ENCODE data around the gene GRK4. TPM values are rescaled to one million over a fixed set of nuclear protein-coding genes. Genes with fewer than 3 reads are reported as not detected.

GRK4 gene
- total and polyA plus RNA-seq, 2 donors (not counting 1 experiment from before 2014, with no cell fraction given), result 0.73 to 2.3 TPM

- ChIA-PET POLR2A (no interaction called here), CTCF (interaction anchor here (0.8 to 1.8 kb wide), 5 partner anchors 11 to 169 kb away, joined by 3 to 5 read pairs (median 4); no protein-coding TSS in a partner anchor)
- intact Hi-C loops (cut with micrococcal nuclease), result loop anchor here (2.0 to 10.0 kb wide), 6 partner anchors 14 to 448 kb away; no protein-coding TSS in a partner anchor
- H3K36me3 ChIP-seq (replicated peaks in 1 of 2; ENCODE audit: control extremely low read depth in 1 of 2, control insufficient read depth in 1 of 2, extremely low read depth in 1 of 2, insufficient read depth in 2 of 2, low read length in 1 of 2), result peaks cover 0 to 41% of the 10 kb centered on the region in 2 experiments
- H3K9me3 Mint-ChIP-seq (ENCODE audit: insufficient read depth), result no peaks in the 10 kb centered on the region
- no peaks in the 10 kb centered on the region for H3K27me3 Mint-ChIP-seq
- peaks cover 21% of the 10 kb centered on the region for H3K79me2 ChIP-seq (ENCODE audit: control insufficient read depth, insufficient read depth, low read length)
- H3K27me3 ChIP-seq (replicated peaks in 1 of 4; ENCODE audit: control extremely low read depth in 1 of 4, control insufficient read depth in 3 of 4, insufficient read depth in 4 of 4, low read length in 3 of 4), result no peaks in the 10 kb centered on the region
- H3K4me3 ChIP-seq (ENCODE audit: control extremely low read depth in 1 of 5, extremely low read depth in 1 of 5, insufficient read depth in 1 of 5, low read depth in 2 of 5, low read length in 4 of 5), result peak overlapping the region in 3 of 5 experiments; percentile 11 to 29 (median 15)
- H3K9me3 ChIP-seq (ENCODE audit: control extremely low read depth in 1 of 3, control insufficient read depth in 2 of 3, insufficient read depth in 1 of 3, low read length in 2 of 3), result no peaks in the 10 kb centered on the region
- peak overlapping the region; percentile 35 for H3K9ac ChIP-seq (ENCODE audit: low read length)
- H3K4me1 ChIP-seq (ENCODE audit: control insufficient read depth in 2 of 2, insufficient read depth in 2 of 2, low read length in 2 of 2), result peaks cover 39 to 62% of the 10 kb centered on the region in 2 donors
- peak overlapping the region; percentile 86 to 92 for H3K27ac ChIP-seq (ENCODE audit: low read length in 2 of 2)
- H3K4me3 Mint-ChIP-seq, result peak overlapping the region; percentile 93
- WGBS (ENCODE audit: insufficient coverage), result 73% methylated on average over 18 of the region's 18 CpGs
- peaks cover 49% of the 10 kb centered on the region for H3K4me1 Mint-ChIP-seq
- no peak for TF ChIP-seq EZH2 (IDR thresholded peaks at IDR 0.05; ENCODE audit: borderline replicate concordance, insufficient read depth, low read depth, low read length, poor library complexity, severe bottlenecking)
- ATAC-seq (ENCODE audit: low read depth) (peak; percentile 0), DNase-seq (peak; percentile 55)
- peak overlapping the region; percentile 79 for H3K4me2 ChIP-seq (replicated peaks; ENCODE audit: low read depth, low read length, poor library complexity, severe bottlenecking)
- peaks cover 61% of the 10 kb centered on the region for H4K20me1 ChIP-seq (ENCODE audit: control insufficient read depth, insufficient read depth, low read length, poor library complexity, severe bottlenecking)
- no peak overlapping the region for H2AFZ ChIP-seq (ENCODE audit: insufficient read depth, low read depth, low read length, poor library complexity, severe bottlenecking)
- H3K27ac Mint-ChIP-seq, result peak overlapping the region; percentile 96
Observed at GRCh38 chr4:2932321-2932950, 30.9 kb upstream of the GRK4 start.

- Histone ChIP-seq H3K27ac (ENCODE audit: low read length in 2 of 2) (peak overlapping the region; percentile 86 to 92), H4K20me1 (ENCODE audit: control insufficient read depth, insufficient read depth, low read length, poor library complexity, severe bottlenecking) (peaks cover 55% of the 10 kb centered on the region), H3K4me3 (ENCODE audit: control extremely low read depth in 1 of 5, extremely low read depth in 1 of 5, insufficient read depth in 1 of 5, low read depth in 2 of 5, low read length in 4 of 5) (peak overlapping the region in 3 of 5 experiments; percentile 56 to 65 (median 65)), H2AFZ (ENCODE audit: insufficient read depth, low read depth, low read length, poor library complexity, severe bottlenecking) (no peak overlapping the region), H3K4me2 (replicated peaks; ENCODE audit: low read depth, low read length, poor library complexity, severe bottlenecking) (peak overlapping the region; percentile 79), H3K4me1 (ENCODE audit: control insufficient read depth in 2 of 2, insufficient read depth in 2 of 2, low read length in 2 of 2) (peaks cover 39 to 63% of the 10 kb centered on the region in 2 donors), H3K9me3 (ENCODE audit: control extremely low read depth in 1 of 3, control insufficient read depth in 2 of 3, insufficient read depth in 1 of 3, low read length in 2 of 3) (no peaks in the 10 kb centered on the region), H3K79me2 (ENCODE audit: control insufficient read depth, insufficient read depth, low read length) (peaks cover 21% of the 10 kb centered on the region), H3K9ac (ENCODE audit: low read length) (peak overlapping the region; percentile 65), H3K36me3 (replicated peaks in 1 of 2; ENCODE audit: control extremely low read depth in 1 of 2, control insufficient read depth in 1 of 2, extremely low read depth in 1 of 2, insufficient read depth in 2 of 2, low read length in 1 of 2) (peaks cover 0 to 41% of the 10 kb centered on the region in 2 experiments), H3K27me3 (replicated peaks in 1 of 4; ENCODE audit: control extremely low read depth in 1 of 4, control insufficient read depth in 3 of 4, insufficient read depth in 4 of 4, low read length in 3 of 4) (no peaks in the 10 kb centered on the region)
- TF ChIP-seq CTCF (IDR thresholded peaks at IDR 0.05) (no peak), EZH2 (IDR thresholded peaks at IDR 0.05; ENCODE audit: borderline replicate concordance, insufficient read depth, low read depth, low read length, poor library complexity, severe bottlenecking) (no peak)
- intact Hi-C loops (cut with micrococcal nuclease), result loop anchor here (2.0 to 10.0 kb wide), 6 partner anchors 14 to 448 kb away; no protein-coding TSS in a partner anchor
- ChIA-PET CTCF (interaction anchor here (0.8 kb wide), 2 partner anchors 16 to 105 kb away, joined by 3 to 4 read pairs; no protein-coding TSS in a partner anchor), POLR2A (interaction anchor here (0.8 kb wide), 1 partner anchor 97 kb away, joined by 3 read pairs; no protein-coding TSS in a partner anchor)
- WGBS (ENCODE audit: insufficient coverage), result 75% methylated on average over 12 of the region's 15 CpGs
- peaks cover 53% of the 10 kb centered on the region for H3K4me1 Mint-ChIP-seq
- H3K9me3 Mint-ChIP-seq (ENCODE audit: insufficient read depth), result no peaks in the 10 kb centered on the region
- peak overlapping the region; percentile 96 for H3K27ac Mint-ChIP-seq
- ATAC-seq (ENCODE audit: low read depth), result no peak
- H3K27me3 Mint-ChIP-seq, result no peaks in the 10 kb centered on the region
- peak; percentile 56 for DNase-seq
- peak overlapping the region; percentile 93 for H3K4me3 Mint-ChIP-seq
Observed at GRCh38 chr4:2932951-2933565, 30.3 kb upstream of the GRK4 start.
